T-cell (primary cell): ENCODE results near the gene RHBDD3. TPM values are rescaled to one million over a fixed set of nuclear protein-coding genes. Genes with fewer than 3 reads are reported as not detected.
A peak's percentile ranks its signal among the peaks of the same experiment; 100 is the strongest.

ENCODE experiments used
- ATAC-seq, 4 experiments: fragments of 200-7000 bp in 3 of 4; fragments of 150-1000 bp in 1 of 4; cut with Tn5 transposase; replicated peaks in 1 of 4; 1 replicate in 3 of 4; 2 replicates in 1 of 4; pipeline ENCODE4 v1.10.0; 2021; ENCODE audit warnings: moderate library complexity in 3 of 4, mild to moderate bottlenecking in 2 of 4, moderate number of reproducible peaks in 1 of 4
- CTCF ChIA-PET, 2 donors: fragments of 300-600 bp; sonication (Branson Sonifier 250); formaldehyde crosslinking; loops; one replicate each; lab custom pipeline; 2022; ENCODE audit warnings: antibody characterized with exemption in 2 of 2; lab: Charles Lee
- POLR2A ChIA-PET, 2 donors: fragments of 300-600 bp; sonication (Branson Sonifier 250); formaldehyde crosslinking; loops; one replicate each; lab custom pipeline; 2022; ENCODE audit warnings: antibody characterized with exemption in 2 of 2; lab: Charles Lee
- DNase-seq, 35 experiments: peaks; one replicate each; pipeline versions ENCODE4 v3.0.0 to v3.0.0-alpha.2; 2013 to 2023
- H3K27ac ChIP-seq: one replicate; pipeline ENCODE4 v1.5.1; 2013; ENCODE audit warnings: low read length
- H3K27me3 ChIP-seq, 2 experiments: replicated peaks in 1 of 2; 1 replicate in 1 of 2; 2 replicates in 1 of 2; pipeline versions ENCODE4 v1.6.1 to v1.7.0; 2013; ENCODE audit warnings: low read length in 1 of 2, mixed read lengths in 1 of 2; ENCODE audit not compliant: control insufficient read depth in 2 of 2, insufficient read depth in 2 of 2; ENCODE audit errors: extremely low read depth in 1 of 2
- H3K36me3 ChIP-seq, 2 donors: 1 replicate in 1 of 2; 2 replicates in 1 of 2; pipeline versions ENCODE4 v1.6.1 to v1.7.0; 2013; ENCODE audit warnings: low read length in 1 of 2; ENCODE audit not compliant: control insufficient read depth in 2 of 2, insufficient read depth in 1 of 2; ENCODE audit errors: extremely low read depth in 1 of 2
- H3K4me1 ChIP-seq, 2 experiments: 1 replicate in 1 of 2; 2 replicates in 1 of 2; pipeline versions ENCODE4 v1.6.1 to v1.7.0; 2013; ENCODE audit warnings: low read length in 2 of 2, mixed read lengths in 1 of 2; ENCODE audit not compliant: insufficient read depth in 2 of 2, control insufficient read depth in 1 of 2; ENCODE audit errors: extremely low read depth in 1 of 2
- H3K4me3 ChIP-seq, 2 donors: 1 replicate in 1 of 2; 2 replicates in 1 of 2; pipeline versions ENCODE4 v1.5.1 to v1.7.0; 2013; ENCODE audit warnings: mild to moderate bottlenecking in 2 of 2, low read length in 1 of 2, moderate library complexity in 1 of 2; ENCODE audit not compliant: control insufficient read depth in 1 of 2; ENCODE audit errors: extremely low read depth in 1 of 2
- H3K9me3 ChIP-seq: 2 replicates; pipeline ENCODE4 v1.7.0; 2013
- H3K27ac Mint-ChIP-seq, 2 donors: one replicate each; pipeline ENCODE4 v1.8.0; 2020 to 2021; ENCODE audit warnings: mild to moderate bottlenecking in 2 of 2, mixed read lengths in 2 of 2
- H3K27me3 Mint-ChIP-seq, 2 donors: one replicate each; pipeline ENCODE4 v1.8.0; 2021 to 2022; ENCODE audit warnings: mixed read lengths in 2 of 2
- H3K36me3 Mint-ChIP-seq: one replicate; pipeline ENCODE4 v1.8.0; 2021; ENCODE audit warnings: mixed read lengths
- H3K4me1 Mint-ChIP-seq, 3 donors: one replicate each; pipeline ENCODE4 v1.8.0; 2020 to 2022; ENCODE audit warnings: mixed read lengths in 3 of 3, mild to moderate bottlenecking in 1 of 3
- H3K4me3 Mint-ChIP-seq, 3 donors: one replicate each; pipeline ENCODE4 v1.8.0; 2020 to 2022; ENCODE audit warnings: mild to moderate bottlenecking in 3 of 3, mixed read lengths in 3 of 3, moderate library complexity in 3 of 3
- H3K9me3 Mint-ChIP-seq, 3 donors: one replicate each; pipeline ENCODE4 v1.8.0; 2020 to 2022; ENCODE audit warnings: mixed read lengths in 3 of 3
- WGBS: methylation state at CpG from one replicate; pipeline ENCODE4 v1.1.5; 2013; ENCODE audit warnings: missing lambda C conversion rate; ENCODE audit not compliant: insufficient coverage; 5-methylcytosine and 5-hydroxymethylcytosine counted together
- total RNA-seq, 35 experiments: library from RNA in 6 of 35; stranded (reverse) in 6 of 35; fragments of 120-200 nt in 1 of 35; gene quantifications; one replicate each; pipeline versions ENCODE4 v1.2.1 to v1.2.4 and lab custom pipeline; 2013 to 2026

RHBDD3 gene
- total RNA-seq (10 to 100 TPM; 14.1 to 25.4 (median 22.1) TPM), total RNA-seq (lab: John Stamatoyannopoulos, UW) (5.4 to 52.2 (median 13.4) reads per million in 29 experiments)
- total RNA-seq (2013), result 14.6 TPM

GRCh38 chr22:29267858-29268510 lies at the start of gene RHBDD3, which contains the start of gene EWSR1:
Gene RHBDD3, minus strand, starts transcription at chr22:29267981. Its CDS starts 2,355 bp downstream, at chr22:29265626.
Gene EWSR1, plus strand, starts transcription at chr22:29268268. Its CDS starts 69 bp downstream, at chr22:29268337.
- Histone ChIP-seq H3K9me3 (no peaks in the 10 kb centered on the region), H3K27ac (peak within 1 kb of the TSS; percentile 99), H3K36me3 (peaks cover 13 to 26% of the 10 kb centered on the region in 2 donors), H3K4me1 (peaks cover 34 to 37% of the 10 kb centered on the region in 2 experiments), H3K4me3 (peak within 1 kb of the TSS; percentile 92 to 99), H3K27me3 (no peaks in the 10 kb centered on the region)
- under 1% methylated on average over 48 of the region's 67 CpGs for WGBS
- Mint-ChIP-seq H3K9me3 (no peaks in the 10 kb centered on the region), H3K4me3 (peak within 1 kb of the TSS; percentile 92 to 96 (median 95)), H3K36me3 (peaks cover 25% of the 10 kb centered on the region), H3K27me3 (no peaks in the 10 kb centered on the region), H3K4me1 (peaks cover 54 to 57% (median 55%) of the 10 kb centered on the region in 3 donors), H3K27ac (peak within 1 kb of the TSS; percentile 98)
- ChIA-PET CTCF (no interaction called here), POLR2A (no interaction called here)
- peak; percentile 85 to 99 (median 91) for DNase-seq
- ATAC-seq, result peak; percentile 88 to 90 (median 90)

GRCh38 chr22:29316141-29316828 lies 48.5 kb upstream of the RHBDD3 start:
- CTCF ChIA-PET, result no interaction called here
- H3K4me3 ChIP-seq, result no peak overlapping the region
- no peaks in the 10 kb centered on the region for H3K36me3 ChIP-seq
- H3K27ac ChIP-seq, result no peak overlapping the region
- Mint-ChIP-seq H3K4me1 (peaks cover 13 to 29% (median 15%) of the 10 kb centered on the region in 3 donors), H3K9me3 (no peaks in the 10 kb centered on the region), H3K27ac (no peak overlapping the region), H3K4me3 (peak overlapping the region; percentile 6 to 51 (median 17)), H3K36me3 (no peaks in the 10 kb centered on the region), H3K27me3 (peaks cover 30 to 41% of the 10 kb centered on the region in 2 donors)
- WGBS, result 55% methylated on average over 11 of the region's 18 CpGs
- no peaks in the 10 kb centered on the region for H3K9me3 ChIP-seq
- H3K4me1 ChIP-seq, result peaks cover 2 to 25% of the 10 kb centered on the region in 2 experiments
- no peak for ATAC-seq
- peaks cover 9 to 62% of the 10 kb centered on the region in 2 experiments for H3K27me3 ChIP-seq
- DNase-seq, result no peak
- POLR2A ChIA-PET, result no interaction called here

- no peaks in the 10 kb centered on the region for H3K9me3 Mint-ChIP-seq
- DNase-seq (no peak), ATAC-seq (no peak)
- H3K27ac ChIP-seq, result no peak within 1 kb of the TSS
- peaks cover 2 to 32% of the 10 kb centered on the region in 2 experiments for H3K4me1 ChIP-seq
- H3K36me3 ChIP-seq, result no peaks in the 10 kb centered on the region
- CTCF ChIA-PET, result no interaction called here
- no peaks in the 10 kb centered on the region for H3K9me3 ChIP-seq
- H3K4me1 Mint-ChIP-seq, result peaks cover 13 to 32% (median 17%) of the 10 kb centered on the region in 3 donors
- no peaks in the 10 kb centered on the region for H3K36me3 Mint-ChIP-seq
- H3K27me3 Mint-ChIP-seq, result peaks cover 30 to 43% of the 10 kb centered on the region in 2 donors
- peak within 1 kb of the TSS in 1 of 2 donors; percentile 32 for H3K4me3 ChIP-seq
- peaks cover 9 to 69% of the 10 kb centered on the region in 2 experiments for H3K27me3 ChIP-seq
- 3% methylated on average over 77 of the region's 103 CpGs for WGBS
- POLR2A ChIA-PET, result interaction anchor here in 1 of 2 donors (0.6 kb wide), 1 partner anchor 1466 kb away, joined by 23 read pairs; no protein-coding TSS in a partner anchor
- no peak within 1 kb of the TSS for H3K27ac Mint-ChIP-seq
- peak within 1 kb of the TSS; percentile 21 to 75 (median 25) for H3K4me3 Mint-ChIP-seq
These were observed 47.7 kb upstream of the RHBDD3 start, which contains the start of gene RASL10A for GRCh38 chr22:29315286-29316140. Gene RASL10A, minus strand, starts transcription at chr22:29315697. Its CDS starts 451 bp downstream, at chr22:29315246.

- H3K9me3 ChIP-seq, result no peaks in the 10 kb centered on the region
- H3K4me3 ChIP-seq, result peak overlapping the region in 1 of 2 donors; percentile 15
- DNase-seq, result no peak
- no peaks in the 10 kb centered on the region for H3K9me3 Mint-ChIP-seq
- H3K4me1 ChIP-seq, result peaks cover 2 to 32% of the 10 kb centered on the region in 2 experiments
- H3K36me3 ChIP-seq, result no peaks in the 10 kb centered on the region
- H3K27ac Mint-ChIP-seq, result no peak overlapping the region
- peaks cover 13 to 32% (median 17%) of the 10 kb centered on the region in 3 donors for H3K4me1 Mint-ChIP-seq
- H3K27me3 ChIP-seq, result peaks cover 9 to 72% of the 10 kb centered on the region in 2 experiments
- H3K27ac ChIP-seq, result no peak overlapping the region
- H3K27me3 Mint-ChIP-seq, result peaks cover 30 to 45% of the 10 kb centered on the region in 2 donors
- CTCF ChIA-PET, result no interaction called here
- H3K36me3 Mint-ChIP-seq, result no peaks in the 10 kb centered on the region
- H3K4me3 Mint-ChIP-seq, result peak overlapping the region; percentile 21 to 75 (median 25)
- ATAC-seq, result no peak
- 5% methylated on average over 67 of the region's 69 CpGs for WGBS
- POLR2A ChIA-PET, result interaction anchor here in 1 of 2 donors (0.5 kb wide), 1 partner anchor 64 kb away, joined by 3 read pairs; no protein-coding TSS in a partner anchor
These were observed 46.9 kb upstream of the RHBDD3 start for GRCh38 chr22:29314537-29315285.

GRCh38 chr22:29313576-29314466 lies 46.0 kb upstream of the RHBDD3 start:
- peaks cover 30 to 49% of the 10 kb centered on the region in 2 donors for H3K27me3 Mint-ChIP-seq
- Histone ChIP-seq H3K4me1 (peaks cover 2 to 38% of the 10 kb centered on the region in 2 experiments), H3K27ac (no peak overlapping the region), H3K9me3 (no peaks in the 10 kb centered on the region), H3K27me3 (peaks cover 9 to 72% of the 10 kb centered on the region in 2 experiments), H3K36me3 (no peaks in the 10 kb centered on the region), H3K4me3 (no peak overlapping the region)
- no peak for DNase-seq
- H3K9me3 Mint-ChIP-seq, result no peaks in the 10 kb centered on the region
- WGBS, result 24% methylated on average over 45 of the region's 51 CpGs
- ATAC-seq, result no peak
- peak overlapping the region in 1 of 2 donors; percentile 39 for H3K27ac Mint-ChIP-seq
- ChIA-PET POLR2A (interaction anchor here (0.5 kb wide), 2 partner anchors 65 to 1606 kb away, joined by 3 to 4 read pairs; no protein-coding TSS in a partner anchor), CTCF (no interaction called here)
- peaks cover 13 to 35% (median 18%) of the 10 kb centered on the region in 3 donors for H3K4me1 Mint-ChIP-seq
- H3K36me3 Mint-ChIP-seq, result no peaks in the 10 kb centered on the region
- peak overlapping the region; percentile 21 to 75 (median 25) for H3K4me3 Mint-ChIP-seq
